NCI-H524 (cell line): Measurements from ENCODE around the gene LCE2C.
"Not testable (repeated sequence)": the region's sequence is repeated elsewhere in the genome, so short reads cannot be mapped to it uniquely, and the experiment has no call there.

Experiments
- DNase-seq, 2 experiments: peaks; one replicate each; lab custom pipeline; 2025; lab: John Stamatoyannopoulos, UW

Gene LCE2C

GRCh38 chr1:152674983-152675382, at the start of gene LCE2C:
TSS of gene LCE2C (plus strand) at chr1:152675279. CDS start at chr1:152676016, 737 bp downstream.
- not testable (repeated sequence) for DNase-seq

- DNase-seq = no peak
Observed at GRCh38 chr1:152626744-152627143, 48.3 kb upstream of the LCE2C start.

GRCh38 chr1:152630596-152630995, 44.5 kb upstream of the LCE2C start:
- DNase-seq = no peak

- DNase-seq = no peak
Observed at GRCh38 chr1:152640351-152640750, 34.7 kb upstream of the LCE2C start.

GRCh38 chr1:152643945-152644344, 31.1 kb upstream of the LCE2C start:
- no peak for DNase-seq

GRCh38 chr1:152645146-152645545, 29.9 kb upstream of the LCE2C start:
- no peak for DNase-seq

GRCh38 chr1:152646656-152647055, 28.4 kb upstream of the LCE2C start:
- no peak for DNase-seq

GRCh38 chr1:152654110-152654509, 21.0 kb upstream of the LCE2C start:
- DNase-seq = peak; percentile 4 to 25

- no peak for DNase-seq
Observed at GRCh38 chr1:152656459-152656858, 18.6 kb upstream of the LCE2C start.

- DNase-seq = no peak
Observed at GRCh38 chr1:152657677-152658076, 17.4 kb upstream of the LCE2C start.

GRCh38 chr1:152658649-152659048, 16.4 kb upstream of the LCE2C start:
- no peak for DNase-seq

GRCh38 chr1:152663098-152663497, 12.0 kb upstream of the LCE2C start, which contains the start of gene LCE2D:
TSS of gene LCE2D (plus strand) at chr1:152663380. CDS start at chr1:152664106, 726 bp downstream.
- DNase-seq = no peak

GRCh38 chr1:152666171-152666570, 8.9 kb upstream of the LCE2C start:
- DNase-seq = not testable (repeated sequence)

GRCh38 chr1:152667648-152668047, 7.4 kb upstream of the LCE2C start:
- no peak for DNase-seq

GRCh38 chr1:152673016-152673415, 2.1 kb upstream of the LCE2C start:
- no peak for DNase-seq

GRCh38 chr1:152679459-152679858, 4.4 kb downstream of the LCE2C start:
- no peak for DNase-seq

GRCh38 chr1:152681616-152682015, 6.5 kb downstream of the LCE2C start:
- DNase-seq = no peak

GRCh38 chr1:152683846-152684245, 8.8 kb downstream of the LCE2C start:
- DNase-seq = no peak

GRCh38 chr1:152685823-152686222, 10.7 kb downstream of the LCE2C start, which contains the start of gene LCE2B:
TSS of gene LCE2B (plus strand) at chr1:152686123. CDS start at chr1:152686844, 721 bp downstream.
- DNase-seq = not testable (repeated sequence)

- no peak for DNase-seq
Observed at GRCh38 chr1:152697701-152698600, 22.9 kb downstream of the LCE2C start, which contains the start of gene LCE2A. TSS of gene LCE2A (plus strand) at chr1:152698345. CDS start at chr1:152698902, 557 bp downstream.

- DNase-seq = no peak
Observed at GRCh38 chr1:152699746-152700145, 24.7 kb downstream of the LCE2C start.

GRCh38 chr1:152707860-152708259, 32.8 kb downstream of the LCE2C start, which contains the start of gene LCE4A:
TSS of gene LCE4A (plus strand) at chr1:152708160. CDS start at chr1:152709076, 916 bp downstream.
- no peak for DNase-seq

- no peak for DNase-seq
Observed at GRCh38 chr1:152718238-152718637, 43.2 kb downstream of the LCE2C start.
